ENCODE data around the gene DPP6.
"Not testable (repeated sequence)": the region's sequence is repeated elsewhere in the genome, so short reads cannot be mapped to it uniquely, and the experiment has no call there.

Gene DPP6

DNA sequence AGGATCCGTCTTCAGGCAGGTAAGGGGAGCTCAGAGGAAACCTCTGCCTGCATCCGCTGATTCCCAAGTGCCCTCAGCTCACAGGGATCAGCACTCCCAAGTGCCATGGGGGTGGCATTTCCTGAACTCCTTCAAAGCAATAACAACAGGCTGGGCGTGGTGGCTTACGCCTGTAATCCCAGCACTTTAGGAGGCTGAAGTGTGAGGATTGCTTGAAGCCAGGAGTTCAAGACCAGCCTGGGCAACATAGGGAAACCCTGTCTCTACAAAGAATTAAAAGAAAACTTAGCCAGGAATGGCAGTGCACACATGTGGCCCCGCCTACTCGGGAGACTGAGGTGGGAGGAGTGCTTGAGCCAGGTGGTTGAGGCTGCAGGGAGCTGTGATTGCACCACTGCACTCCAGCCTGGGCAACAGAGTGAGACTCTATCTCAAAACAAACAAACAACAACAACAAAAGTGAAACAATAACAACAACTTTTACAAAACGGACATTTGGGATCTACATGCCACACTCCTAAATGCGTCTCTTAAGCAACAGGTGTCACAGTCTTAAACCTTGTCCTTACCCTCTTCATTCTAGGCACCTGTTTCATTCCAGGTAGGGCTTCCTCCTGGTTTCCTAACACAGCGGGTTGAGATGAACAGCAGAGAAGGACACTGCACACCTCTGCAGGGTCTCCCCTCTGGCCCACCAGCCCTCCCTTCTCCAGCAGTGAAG, 877.0 kb downstream of the DPP6 start:
- TF ChIP-seq CTCF (IDR thresholded peaks at IDR 0.05; ENCODE audit: extremely low read depth, insufficient read depth, missing control alignments) = no peak
- DNase-seq (ENCODE audit: low spot score) = no peak
- in situ Hi-C loops (cut with MboI; ENCODE audit: low pct_unique_long_range_greater_than_20kb, low sequenced_read_pairs, unreplicated experiment) = loop anchor here (25.0 kb wide), 1 partner anchor 408 kb away; no protein-coding TSS in a partner anchor

GRCh38 chr7:154931906-154932305, 879.7 kb downstream of the DPP6 start:
- in situ Hi-C loops (cut with MboI; ENCODE audit: low pct_unique_long_range_greater_than_20kb, low sequenced_read_pairs, unreplicated experiment) = loop anchor here (25.0 kb wide), 1 partner anchor 405 kb away; no protein-coding TSS in a partner anchor
- no peak for DNase-seq (ENCODE audit: low spot score)
- TF ChIP-seq CTCF (IDR thresholded peaks at IDR 0.05; ENCODE audit: extremely low read depth, insufficient read depth, missing control alignments) = no peak

DNA sequence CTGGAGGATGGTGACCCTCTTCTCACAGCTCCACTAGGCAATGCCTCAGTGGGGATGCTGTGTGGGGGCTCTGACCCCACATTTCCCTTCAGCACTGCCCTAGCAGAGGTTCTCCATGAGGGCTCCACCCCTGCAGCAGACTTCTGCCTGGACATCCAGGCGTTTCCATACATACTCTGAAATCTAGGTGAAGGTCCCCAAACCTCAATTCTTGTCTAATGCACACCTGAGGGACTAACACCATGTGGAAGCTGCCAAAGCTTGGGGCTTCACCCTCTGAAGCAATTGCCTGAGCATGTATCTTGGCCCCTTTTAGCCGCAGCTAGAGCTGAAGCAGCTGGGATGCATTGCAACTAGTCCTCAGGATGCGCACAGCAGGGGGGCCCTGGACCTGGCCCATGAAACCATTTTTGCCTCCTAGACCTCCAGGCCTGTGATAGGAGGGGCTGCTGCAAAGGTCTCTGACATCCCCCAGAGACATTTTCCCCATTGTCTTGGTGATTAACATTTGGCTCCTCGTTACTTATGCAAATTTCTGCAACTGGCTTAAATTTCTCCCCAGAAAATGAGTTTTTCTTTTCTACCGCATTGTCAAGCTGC, 882.3 kb downstream of the DPP6 start:
- in situ Hi-C loops (cut with MboI; ENCODE audit: low pct_unique_long_range_greater_than_20kb, low sequenced_read_pairs, unreplicated experiment) = loop anchor here (25.0 kb wide), 1 partner anchor 403 kb away; no protein-coding TSS in a partner anchor
- DNase-seq (ENCODE audit: low spot score) = not testable (repeated sequence)

GRCh38 chr7:154937837-154938236, 885.6 kb downstream of the DPP6 start:
- DNase-seq (ENCODE audit: low spot score) = no peak
- no peak for TF ChIP-seq CTCF (IDR thresholded peaks at IDR 0.05; ENCODE audit: extremely low read depth, insufficient read depth, missing control alignments)
- in situ Hi-C loops (cut with MboI; ENCODE audit: low pct_unique_long_range_greater_than_20kb, low sequenced_read_pairs, unreplicated experiment) = loop anchor here (25.0 kb wide), 1 partner anchor 399 kb away; no protein-coding TSS in a partner anchor

DNA sequence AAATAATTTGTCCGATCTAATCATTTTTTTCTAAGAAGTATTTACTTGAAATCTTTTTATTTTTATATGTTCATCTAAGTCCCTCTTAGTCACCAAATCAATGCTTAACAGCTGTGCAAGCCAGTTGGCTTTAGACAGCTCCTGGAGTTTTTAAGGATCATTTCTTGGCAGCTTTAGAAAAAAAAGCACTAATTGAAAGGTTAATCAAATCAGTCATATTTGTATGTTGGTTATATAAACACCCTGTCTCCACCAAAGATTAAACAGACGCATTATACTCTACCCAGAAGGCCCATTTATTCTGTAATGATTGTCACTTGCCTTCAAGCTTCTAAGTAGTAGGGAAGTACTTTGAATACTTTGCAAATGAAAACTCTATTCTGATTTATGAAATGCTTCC, 890.5 kb downstream of the DPP6 start:
- no peak for TF ChIP-seq CTCF (IDR thresholded peaks at IDR 0.05; ENCODE audit: extremely low read depth, insufficient read depth, missing control alignments)
- DNase-seq (ENCODE audit: low spot score) = no peak
- in situ Hi-C loops (cut with MboI; ENCODE audit: low pct_unique_long_range_greater_than_20kb, low sequenced_read_pairs, unreplicated experiment) = loop anchor here (25.0 kb wide), 1 partner anchor 395 kb away; no protein-coding TSS in a partner anchor

Data from GM13977 (cell line).